Activated B cell treated with CpG ODN at 0.5 μM for 24 hours (primary cell): ENCODE data around the gene MST1. TPM values are rescaled to one million over a fixed set of nuclear protein-coding genes. Genes with fewer than 3 reads are reported as not detected.

Experiments used
- ATAC-seq: fragments of 200-7000 bp; cut with Tn5 transposase; one replicate; pipeline ENCODE4 v1.10.0; 2021; ENCODE audit warnings: low read depth, mild to moderate bottlenecking, moderate library complexity
- CTCF ChIA-PET: fragments of 350-600 bp; sonication (Branson Sonifier 250); formaldehyde crosslinking; loops from one replicate; lab custom pipeline; 2021; ENCODE audit warnings: antibody characterized with exemption; lab: Charles Lee
- POLR2A ChIA-PET: fragments of 350-600 bp; sonication (Branson Sonifier 250); formaldehyde crosslinking; loops from one replicate; lab custom pipeline; 2021; ENCODE audit warnings: antibody characterized with exemption; lab: Charles Lee
- DNase-seq: peaks from one replicate; pipeline ENCODE4 v3.0.0; 2022
- H3K27ac Mint-ChIP-seq: one replicate; pipeline ENCODE4 v1.8.0; 2020; ENCODE audit warnings: mixed read lengths
- H3K27me3 Mint-ChIP-seq: one replicate; pipeline ENCODE4 v1.8.0; 2021; ENCODE audit warnings: mixed read lengths
- H3K36me3 Mint-ChIP-seq: one replicate; pipeline ENCODE4 v1.8.0; 2021; ENCODE audit warnings: low read depth, mixed read lengths
- H3K4me1 Mint-ChIP-seq: one replicate; pipeline ENCODE4 v1.8.0; 2021; ENCODE audit warnings: mixed read lengths
- H3K4me3 Mint-ChIP-seq: one replicate; pipeline ENCODE4 v1.8.0; 2020; ENCODE audit warnings: mild to moderate bottlenecking, mixed read lengths
- H3K9me3 Mint-ChIP-seq: one replicate; pipeline ENCODE4 v1.8.0; 2020; ENCODE audit warnings: mixed read lengths
- intact Hi-C: fragments of 100-400 bp; cut with micrococcal nuclease; formaldehyde crosslinking; loops from one replicate; pipeline ENCODE4 v1.15.1; 2024
- total RNA-seq: library from RNA; stranded (reverse); gene quantifications from 2 replicates; pipeline ENCODE4 v1.2.3, GENCODE V29; 2022
- TF ChIP-seq, protein P1 (sequence below): fragments of 200-600 bp; IDR thresholded peaks from one replicate; pipeline ENCODE4 v1.8.0; 2022; ENCODE audit warnings: antibody characterized with exemption, mild to moderate bottlenecking

Gene MST1
- total RNA-seq, 1 donor from 2014 or later, result 8.0 TPM

- POLR2A ChIA-PET, result interaction anchor here (0.8 to 1.9 kb wide), 6 partner anchors 11 to 179 kb away, joined by 3 to 10 read pairs (median 5); partner anchors contain the start of genes INKA1 and IP6K1
- no peak for ATAC-seq
- H3K27me3 Mint-ChIP-seq, result no peaks in the 10 kb centered on the region
- TF ChIP-seq, protein P1, sequence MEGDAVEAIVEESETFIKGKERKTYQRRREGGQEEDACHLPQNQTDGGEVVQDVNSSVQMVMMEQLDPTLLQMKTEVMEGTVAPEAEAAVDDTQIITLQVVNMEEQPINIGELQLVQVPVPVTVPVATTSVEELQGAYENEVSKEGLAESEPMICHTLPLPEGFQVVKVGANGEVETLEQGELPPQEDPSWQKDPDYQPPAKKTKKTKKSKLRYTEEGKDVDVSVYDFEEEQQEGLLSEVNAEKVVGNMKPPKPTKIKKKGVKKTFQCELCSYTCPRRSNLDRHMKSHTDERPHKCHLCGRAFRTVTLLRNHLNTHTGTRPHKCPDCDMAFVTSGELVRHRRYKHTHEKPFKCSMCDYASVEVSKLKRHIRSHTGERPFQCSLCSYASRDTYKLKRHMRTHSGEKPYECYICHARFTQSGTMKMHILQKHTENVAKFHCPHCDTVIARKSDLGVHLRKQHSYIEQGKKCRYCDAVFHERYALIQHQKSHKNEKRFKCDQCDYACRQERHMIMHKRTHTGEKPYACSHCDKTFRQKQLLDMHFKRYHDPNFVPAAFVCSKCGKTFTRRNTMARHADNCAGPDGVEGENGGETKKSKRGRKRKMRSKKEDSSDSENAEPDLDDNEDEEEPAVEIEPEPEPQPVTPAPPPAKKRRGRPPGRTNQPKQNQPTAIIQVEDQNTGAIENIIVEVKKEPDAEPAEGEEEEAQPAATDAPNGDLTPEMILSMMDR, result no peak
- intact Hi-C loops, result loop anchor here (1.0 to 2.0 kb wide), 5 partner anchors 46 to 574 kb away; partner anchors contain the start of genes IFRD2 and IP6K1
- peak overlapping the region; percentile 84 for H3K4me3 Mint-ChIP-seq
- H3K36me3 Mint-ChIP-seq, result peaks cover 31% of the 10 kb centered on the region
- DNase-seq, result no peak
- H3K27ac Mint-ChIP-seq, result peak overlapping the region; percentile 83
- H3K9me3 Mint-ChIP-seq, result no peaks in the 10 kb centered on the region
- CTCF ChIA-PET, result interaction anchor here (0.8 to 1.7 kb wide), 5 partner anchors 10 to 120 kb away, joined by 3 to 8 read pairs (median 4); no protein-coding TSS in a partner anchor
- H3K4me1 Mint-ChIP-seq, result peaks cover 30% of the 10 kb centered on the region
Measured at GRCh38 chr3:49718858-49719213, 29.6 kb upstream of the MST1 start.

DNA sequence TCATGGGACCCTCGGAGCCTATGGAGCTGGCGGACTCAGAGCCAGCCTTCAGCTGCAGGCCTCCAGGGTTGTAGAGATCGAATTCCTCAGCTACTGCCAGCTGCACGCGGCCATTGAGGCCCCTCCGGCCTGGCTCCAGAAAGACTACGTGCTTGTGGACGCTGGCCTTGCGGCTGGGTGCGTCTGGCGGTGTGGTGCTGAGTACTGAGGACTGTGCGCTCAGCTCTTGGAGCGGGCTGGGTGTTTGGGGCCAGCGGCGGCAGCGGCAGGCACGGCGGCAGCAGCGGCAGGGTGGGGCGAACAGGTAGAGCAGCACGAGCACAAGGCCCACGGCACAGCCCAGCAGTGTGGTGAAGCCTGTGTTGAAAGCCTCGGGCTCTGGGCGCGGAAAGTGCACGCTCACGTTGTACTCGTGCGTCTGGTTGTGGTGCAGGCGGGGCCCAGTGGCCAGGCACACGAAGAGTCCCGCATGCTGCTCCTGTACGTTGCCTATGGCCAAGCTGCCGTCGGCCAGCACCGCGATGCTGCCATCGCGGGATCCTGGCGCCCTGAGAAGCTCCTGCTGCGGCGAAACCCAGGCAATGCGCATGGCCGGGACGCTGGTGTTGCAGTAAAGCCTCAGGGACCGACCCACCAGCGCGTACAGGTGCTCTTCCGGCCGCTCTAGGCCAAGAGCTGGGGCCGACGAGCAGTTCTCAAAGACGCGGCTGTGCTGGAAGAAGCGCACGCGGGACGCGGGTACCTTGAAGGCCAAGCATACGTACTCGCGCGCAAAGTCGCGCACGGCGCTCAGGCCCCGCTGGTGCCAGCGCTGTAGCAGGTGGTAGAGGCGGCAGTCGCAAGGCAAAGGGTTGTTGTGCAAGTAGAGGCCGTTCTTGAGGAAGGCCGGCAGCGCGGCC, 28.9 kb upstream of the MST1 start:
- no peaks in the 10 kb centered on the region for H3K9me3 Mint-ChIP-seq
- intact Hi-C loops, result loop anchor here (2.0 kb wide), 1 partner anchor 575 kb away; the partner anchor contains the start of gene IFRD2
- H3K27me3 Mint-ChIP-seq, result no peaks in the 10 kb centered on the region
- H3K4me1 Mint-ChIP-seq, result peaks cover 28% of the 10 kb centered on the region
- H3K36me3 Mint-ChIP-seq, result peaks cover 29% of the 10 kb centered on the region
- ChIA-PET CTCF (interaction anchor here (0.8 to 1.2 kb wide), 2 partner anchors 15 to 87 kb away, joined by 3 to 5 read pairs; no protein-coding TSS in a partner anchor), POLR2A (interaction anchor here (0.6 to 1.9 kb wide), 7 partner anchors 12 to 240 kb away, joined by 3 to 6 read pairs (median 5); partner anchors contain the start of genes INKA1 and IP6K1)
- DNase-seq (no peak), ATAC-seq (no peak)
- TF ChIP-seq, protein P1, result no peak
- H3K4me3 Mint-ChIP-seq, result peak overlapping the region; percentile 84
- H3K27ac Mint-ChIP-seq, result peak overlapping the region; percentile 83

DNA sequence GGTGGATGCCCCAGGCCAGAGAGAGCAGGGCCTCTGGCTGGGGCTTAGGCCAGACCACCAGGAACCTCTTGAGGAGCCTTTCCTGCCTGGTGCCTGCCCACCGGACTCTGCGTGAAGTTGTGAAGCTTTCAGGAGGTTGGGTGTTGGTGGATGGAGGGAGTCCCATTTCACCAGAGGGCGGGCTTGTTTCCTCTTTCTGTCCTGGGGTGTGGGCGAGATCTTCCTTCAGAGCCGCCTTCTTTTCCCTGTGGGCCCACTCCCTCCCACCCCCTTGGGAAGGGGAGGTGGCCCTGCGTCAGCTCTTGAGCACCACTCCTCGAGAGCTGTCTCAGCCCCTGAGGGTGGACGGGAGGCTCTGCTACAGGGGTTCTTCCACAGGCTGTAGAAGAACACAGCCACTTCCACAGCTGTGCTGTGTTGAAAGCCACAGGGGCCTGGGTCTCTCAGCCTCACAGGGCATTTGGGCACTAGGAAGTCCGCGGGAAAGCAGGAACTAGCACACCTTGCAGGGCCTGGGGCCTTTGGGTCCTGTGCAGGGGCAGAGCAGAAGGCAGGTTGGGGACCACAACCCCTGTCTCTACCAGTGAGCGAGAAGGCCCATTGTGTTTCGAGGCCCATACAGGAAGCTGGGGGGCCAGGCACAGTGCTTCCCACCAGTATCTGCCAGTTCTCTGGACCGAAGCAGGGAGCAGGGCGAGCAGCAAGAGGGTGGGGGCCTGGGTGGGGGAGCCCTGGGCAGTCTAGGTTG, 28.1 kb upstream of the MST1 start:
- Mint-ChIP-seq H3K9me3 (no peaks in the 10 kb centered on the region), H3K4me1 (peaks cover 20% of the 10 kb centered on the region), H3K27ac (no peak overlapping the region), H3K36me3 (peaks cover 24% of the 10 kb centered on the region), H3K4me3 (no peak overlapping the region), H3K27me3 (no peaks in the 10 kb centered on the region)
- POLR2A ChIA-PET, result interaction anchor here (0.6 kb wide), 2 partner anchors 231 to 241 kb away, joined by 3 to 4 read pairs; no protein-coding TSS in a partner anchor
- CTCF ChIA-PET, result no interaction called here
- ATAC-seq (no peak), DNase-seq (no peak)
- intact Hi-C loops, result no loop called here
- TF ChIP-seq, protein P1, result no peak

- TF ChIP-seq, protein P1, result no peak
- peaks cover 16% of the 10 kb centered on the region for H3K4me1 Mint-ChIP-seq
- intact Hi-C loops, result no loop called here
- no peaks in the 10 kb centered on the region for H3K9me3 Mint-ChIP-seq
- H3K27me3 Mint-ChIP-seq, result no peaks in the 10 kb centered on the region
- ChIA-PET POLR2A (no interaction called here), CTCF (no interaction called here)
- H3K27ac Mint-ChIP-seq, result no peak overlapping the region
- DNase-seq, result no peak
- H3K36me3 Mint-ChIP-seq, result peaks cover 20% of the 10 kb centered on the region
- no peak for ATAC-seq
- no peak overlapping the region for H3K4me3 Mint-ChIP-seq
Measured at GRCh38 chr3:49716691-49717210, 27.5 kb upstream of the MST1 start.
